ENCODE measurements around the gene UFD1. TPM values are rescaled to one million over a fixed set of nuclear protein-coding genes. Genes with fewer than 3 reads are reported as not detected.

UFD1 gene
- total and polyA plus RNA-seq, 9 of the 15 experiments (the other 6 are each of a cell fraction or from before 2014, with no cell fraction given) = 238 to 645 (median 363) TPM

GRCh38 chr22:19405652-19406051 is 73.3 kb downstream of the UFD1 start (continued):
- TF ChIP-seq ZNF407 (IDR thresholded peaks at IDR 0.05; ENCODE audit: low read depth) = no peak
- no peak for TF ChIP-seq RAD51 (IDR thresholded peaks at IDR 0.05; ENCODE audit: borderline replicate concordance, low read depth)
- no peak for TF ChIP-seq ZNF668 (CRISPR knock-in tag; IDR thresholded peaks at IDR 0.05)
- no peak for TF ChIP-seq POLR2B (IDR thresholded peaks at IDR 0.05; ENCODE audit: low read depth, partially characterized antibody)
- TF ChIP-seq HNRNPUL1 (IDR thresholded peaks at IDR 0.05; ENCODE audit: low read length) = 0 out of 2 replicates have a peak, but pooled peaks have one; percentile 37
- TF ChIP-seq POLR2G (IDR thresholded peaks at IDR 0.05; ENCODE audit: low read depth, low read length) = 0 out of 2 replicates have a peak, but pooled peaks have one; percentile 30
- TF ChIP-seq GABPA (tag; conservative IDR thresholded peaks at IDR 0.05; ENCODE audit: low read depth) = no peak
- TF ChIP-seq EZH2 (IDR thresholded peaks at IDR 0.05; ENCODE audit: borderline replicate concordance, low read depth, low read length) = no peak
- 0 out of 2 replicates have a peak, but pooled peaks have one; percentile 0 for TF ChIP-seq PHF8 (IDR thresholded peaks at IDR 0.05; ENCODE audit: borderline replicate concordance, low read length)
- no peak for TF ChIP-seq ZNF707 (CRISPR knock-in tag; conservative IDR thresholded peaks at IDR 0.05)
- no peak for TF ChIP-seq HDAC2 (IDR thresholded peaks at IDR 0.05)
- TF ChIP-seq CLOCK (CRISPR knock-in tag; IDR thresholded peaks at IDR 0.05; ENCODE audit: borderline replicate concordance) = no peak
- no peak for TF ChIP-seq TFE3 (CRISPR knock-in tag; IDR thresholded peaks at IDR 0.05)
- no peak for TF ChIP-seq DLX4 (CRISPR knock-in tag; IDR thresholded peaks at IDR 0.05)
- peak; percentile 96 for TF ChIP-seq WHSC1 (IDR thresholded peaks at IDR 0.05; ENCODE audit: low read length)
- no peak for TF ChIP-seq SLC30A9 (CRISPR knock-in tag; IDR thresholded peaks at IDR 0.05)
